ENCODE results near the gene MARCHF10.
A peak's percentile ranks its signal among the peaks of the same experiment; 100 is the strongest.
"Not testable (repeated sequence)": the region's sequence is repeated elsewhere in the genome, so short reads cannot be mapped to it uniquely, and the experiment has no call there.

MARCHF10 gene

DNA sequence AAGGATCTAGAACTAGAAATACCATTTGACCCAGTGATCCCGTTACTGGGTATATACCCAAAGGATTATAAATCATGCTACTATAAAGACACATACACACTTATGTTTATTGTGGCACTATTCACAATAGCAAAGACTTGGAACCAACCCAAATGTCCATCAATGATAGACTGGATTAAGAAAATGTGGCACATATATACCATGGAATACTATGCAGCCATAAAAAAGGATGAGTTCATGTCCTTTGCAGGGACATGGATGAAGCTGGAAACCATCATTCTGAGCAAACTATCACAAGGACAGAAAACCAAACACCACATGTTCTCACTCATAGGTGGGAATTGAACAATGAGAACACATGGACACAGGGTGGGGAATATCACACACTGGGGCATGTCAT is 22.1 kb downstream of the MARCHF10 start:
- DNase-seq: not testable (repeated sequence)

DNA sequence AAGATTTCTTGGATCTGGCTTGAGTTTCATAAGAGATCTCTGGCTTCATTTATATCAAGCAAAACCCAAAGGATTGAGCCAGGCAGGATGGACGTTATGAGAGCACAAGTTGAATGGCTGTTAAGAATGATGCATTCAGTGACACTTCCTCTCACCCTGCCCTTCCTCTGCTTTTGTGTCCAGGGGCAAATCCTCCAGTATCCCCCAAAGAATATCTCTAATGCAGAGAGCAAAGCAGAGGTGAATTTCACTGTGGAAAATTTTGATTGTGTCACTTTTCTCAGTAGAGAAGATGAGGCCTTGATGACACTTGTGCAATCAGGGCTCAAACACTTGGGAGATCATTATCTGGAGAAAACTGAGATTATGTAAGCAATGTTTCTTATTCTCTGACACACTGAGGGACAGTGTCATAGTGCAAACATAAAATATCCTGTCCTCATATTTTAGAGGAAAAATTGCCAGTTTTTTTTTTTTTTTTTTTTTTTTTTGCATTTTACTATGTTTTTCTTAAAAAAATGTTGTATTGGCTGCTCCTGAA is 25.3 kb downstream of the MARCHF10 start:
- no peak for DNase-seq

DNA sequence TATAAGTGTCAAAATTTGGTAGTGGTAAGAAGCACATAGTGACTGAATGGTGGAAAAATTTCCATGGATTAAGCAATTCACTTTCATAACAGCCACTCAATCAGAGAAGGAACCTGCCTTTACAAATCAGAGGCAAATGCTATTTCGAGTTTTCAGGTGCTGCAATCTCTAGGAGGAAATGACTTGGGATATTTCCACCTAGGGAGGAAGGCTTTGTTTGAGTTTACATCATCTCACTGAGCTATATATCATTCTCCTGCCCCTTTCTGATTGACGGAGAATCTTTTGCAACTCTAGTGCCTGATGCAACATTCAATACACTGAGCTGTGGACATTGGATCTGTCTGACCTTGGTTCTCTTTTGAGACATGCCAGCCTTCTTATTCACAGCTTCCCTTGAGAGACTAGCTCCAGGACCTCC is 26.3 kb downstream of the MARCHF10 start:
- no peak for DNase-seq

DNA sequence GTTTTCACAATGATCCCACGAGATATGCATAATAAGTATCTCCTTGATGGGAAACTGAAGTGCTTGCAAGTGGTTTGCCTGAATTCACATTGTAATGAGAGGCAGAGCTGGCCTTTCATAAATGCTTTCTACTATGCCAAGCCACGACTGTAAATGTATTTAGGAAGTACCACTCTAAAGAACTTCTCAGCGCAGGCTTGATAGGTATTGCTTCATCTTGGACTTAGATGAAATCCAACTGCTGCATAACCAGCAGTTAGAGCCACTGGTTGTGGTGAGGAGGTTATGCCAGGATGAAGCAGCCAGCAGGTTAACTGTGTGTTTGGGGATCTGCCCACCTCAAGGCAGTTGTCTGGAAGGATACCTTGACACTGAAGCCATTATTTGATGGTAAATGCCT is 26.8 kb downstream of the MARCHF10 start:
- DNase-seq: no peak

DNA sequence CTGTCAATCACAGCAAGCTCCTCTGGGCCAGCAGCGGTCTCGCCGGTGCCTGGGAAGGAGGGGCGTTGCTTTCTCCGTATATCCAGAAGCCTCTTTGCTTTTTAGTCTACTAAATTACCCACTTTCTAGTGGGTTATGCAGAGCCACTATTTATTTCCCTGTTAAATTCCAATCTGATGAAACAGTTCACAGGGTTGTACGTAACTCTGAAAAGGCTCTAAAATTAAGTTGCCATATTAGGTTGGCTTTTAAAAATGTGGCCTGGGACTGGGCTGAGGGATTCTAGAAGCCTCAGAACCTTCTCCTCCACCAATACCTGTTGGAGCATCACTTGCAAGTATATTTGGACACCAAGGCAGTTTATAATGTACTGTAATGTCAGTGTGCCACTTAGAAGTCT is 27.2 kb downstream of the MARCHF10 start:
- no peak for DNase-seq

DNA sequence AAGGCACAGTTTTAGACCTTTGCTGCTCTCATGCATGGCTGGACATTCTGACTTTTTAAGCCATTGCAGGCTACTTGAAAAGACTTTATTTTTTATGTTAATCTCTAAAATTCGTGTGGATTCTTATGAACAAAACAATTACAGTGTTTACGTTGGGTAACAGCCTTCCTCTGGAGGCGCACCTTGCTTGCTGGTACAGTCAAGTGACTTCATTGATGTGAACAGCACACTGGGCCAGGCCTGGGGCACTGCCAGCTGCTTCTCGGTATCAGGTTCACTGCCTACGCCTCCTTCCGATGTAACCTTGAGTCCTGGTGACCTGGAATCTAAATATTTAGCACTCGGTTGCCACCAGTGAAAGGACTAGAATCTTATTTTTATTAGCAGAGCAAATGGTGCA is 27.8 kb downstream of the MARCHF10 start:
- DNase-seq: no peak

DNA sequence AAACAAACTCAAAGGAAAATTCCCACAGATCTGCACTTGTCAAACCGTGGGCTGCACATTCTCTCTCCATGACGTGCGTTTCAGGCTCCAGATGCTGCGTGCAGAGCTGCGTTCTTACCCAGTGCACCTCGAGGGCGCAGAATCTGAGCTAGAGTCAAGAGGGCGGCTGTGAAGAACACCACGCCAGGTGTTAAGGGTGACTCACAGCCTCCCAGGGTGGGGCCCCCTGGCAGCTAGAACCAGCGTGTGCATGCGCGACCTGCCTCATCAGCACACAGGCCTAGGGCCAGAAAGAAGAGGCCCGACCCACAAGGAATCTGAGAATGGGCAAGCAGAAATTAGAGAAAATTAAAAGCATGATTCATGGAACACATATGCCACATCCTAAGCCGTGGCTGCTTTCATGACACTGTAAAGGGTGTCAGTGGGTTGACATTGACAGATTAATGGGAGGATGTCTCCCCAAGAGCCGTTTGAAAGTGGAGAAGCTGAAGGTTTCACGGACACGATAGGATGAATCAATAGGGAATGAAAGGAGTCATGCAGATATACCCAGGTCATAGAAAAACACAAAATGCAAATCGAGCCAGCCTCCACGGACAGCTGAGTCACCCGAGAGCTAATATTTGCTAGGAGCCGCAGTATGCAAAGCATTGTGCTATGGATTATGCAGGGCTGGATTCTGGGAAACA is 29.0 kb downstream of the MARCHF10 start:
- peak; percentile 84 for DNase-seq

DNA sequence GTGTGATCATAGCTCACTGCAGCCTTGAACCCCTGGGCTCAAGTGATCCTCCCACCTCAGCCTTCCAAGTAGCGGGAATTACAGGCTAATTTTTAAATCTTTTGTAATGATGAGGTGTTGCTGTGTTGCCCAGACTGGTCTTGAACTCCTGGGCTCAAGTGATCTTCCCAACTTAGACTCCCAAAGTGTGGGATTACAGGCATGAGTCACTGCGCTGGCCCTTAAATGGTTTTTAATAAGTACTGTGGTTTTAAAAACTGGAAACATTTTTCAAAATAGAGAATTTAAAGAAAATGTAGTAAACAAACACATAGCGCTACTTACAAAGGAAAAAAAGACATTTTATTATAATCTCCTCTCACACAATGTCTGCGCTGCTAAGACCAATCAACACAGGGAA is 32.2 kb downstream of the MARCHF10 start:
- DNase-seq: no peak

DNA sequence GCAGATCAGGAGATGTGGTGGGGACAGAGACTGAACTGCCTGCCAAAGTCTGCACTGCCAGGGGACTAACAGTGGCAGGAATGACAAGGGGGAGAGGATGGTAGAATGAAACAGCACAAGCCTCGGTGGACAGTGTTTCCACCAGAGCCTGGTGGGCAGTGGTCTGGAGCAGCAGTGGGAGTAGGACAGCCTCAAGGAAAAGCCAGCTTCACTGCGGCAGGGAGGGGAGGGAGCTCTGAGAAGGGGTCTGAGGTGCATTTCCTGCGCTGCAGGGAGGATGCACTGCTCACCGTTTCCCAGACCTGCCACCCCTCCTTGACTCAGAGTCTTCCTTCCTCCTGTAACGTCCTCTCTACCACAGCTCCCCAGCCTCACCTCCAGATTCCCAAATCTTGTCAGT is 33.8 kb downstream of the MARCHF10 start:
- no peak for DNase-seq

DNA sequence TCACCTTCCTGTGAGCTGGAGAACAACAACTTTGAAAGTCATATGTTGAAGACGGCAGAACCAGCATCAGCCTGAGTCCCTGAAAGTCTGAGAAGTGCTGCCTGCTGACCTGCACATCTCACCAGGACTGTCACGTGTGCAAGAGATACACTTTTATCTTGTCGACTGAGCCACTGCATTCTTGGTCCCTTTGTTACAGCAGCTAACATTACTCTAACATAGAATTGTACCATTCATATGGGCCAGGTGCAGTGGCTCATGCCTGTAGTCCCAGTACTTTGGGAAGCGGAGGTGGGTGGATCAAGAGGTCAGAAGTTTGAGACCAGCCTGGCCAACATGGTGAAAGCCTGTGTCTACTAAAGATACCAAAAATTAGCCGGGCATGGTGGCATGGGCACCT is 40.1 kb downstream of the MARCHF10 start:
- DNase-seq: no peak

DNA sequence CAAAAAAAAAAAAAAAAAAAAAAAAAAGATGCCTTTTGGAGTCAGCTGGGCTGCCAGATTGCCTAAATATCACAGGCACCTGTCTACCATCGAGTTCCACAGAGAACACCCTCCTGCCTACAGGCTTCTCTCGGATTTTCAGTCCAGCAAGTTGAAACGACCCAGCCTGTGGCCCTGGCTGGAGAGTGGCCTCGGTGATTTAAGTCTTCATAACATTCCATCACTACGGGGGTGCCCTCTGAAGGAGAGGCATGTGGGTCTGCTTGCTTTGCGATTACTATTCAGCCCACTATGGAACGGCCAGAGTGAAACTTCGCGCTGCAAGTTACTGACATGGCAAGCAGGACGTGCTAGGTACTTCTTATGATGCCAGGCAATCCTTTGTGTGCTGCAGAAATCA is 42.8 kb downstream of the MARCHF10 start:
- DNase-seq: no peak

DNA sequence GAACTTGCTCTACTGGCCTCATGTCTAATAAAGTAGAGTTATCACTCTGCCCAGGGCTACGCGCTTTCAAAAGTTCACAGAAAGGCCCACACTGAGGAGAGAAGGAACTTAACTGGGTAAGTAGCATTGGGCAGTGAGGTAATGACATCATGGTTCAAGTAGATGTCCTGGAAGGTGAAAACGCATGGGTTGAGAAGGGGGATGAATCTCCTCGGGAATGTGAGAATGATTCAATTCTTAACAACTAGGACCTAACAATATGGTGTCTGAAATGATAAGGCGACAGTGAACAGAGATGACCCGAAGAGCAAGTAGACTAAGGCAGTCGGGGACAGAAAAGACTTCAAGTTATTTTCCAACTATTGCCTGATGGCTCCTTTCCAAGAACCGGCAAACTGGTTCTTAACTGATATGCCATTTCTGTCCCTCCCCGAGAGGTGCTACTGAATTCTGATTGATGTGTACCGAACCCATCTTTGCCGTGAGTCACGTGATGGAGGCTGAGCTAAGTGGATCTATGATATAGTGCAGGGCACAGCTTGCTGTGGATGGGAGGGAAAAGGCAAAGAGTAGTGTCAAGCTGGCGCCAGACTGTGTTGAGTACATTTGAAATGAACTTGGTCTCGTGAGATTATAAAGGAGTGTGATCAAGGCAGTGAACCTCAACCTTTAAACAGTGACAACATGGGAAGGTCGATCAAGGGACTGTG is 44.1 kb downstream of the MARCHF10 start:
- DNase-seq: no peak

DNA sequence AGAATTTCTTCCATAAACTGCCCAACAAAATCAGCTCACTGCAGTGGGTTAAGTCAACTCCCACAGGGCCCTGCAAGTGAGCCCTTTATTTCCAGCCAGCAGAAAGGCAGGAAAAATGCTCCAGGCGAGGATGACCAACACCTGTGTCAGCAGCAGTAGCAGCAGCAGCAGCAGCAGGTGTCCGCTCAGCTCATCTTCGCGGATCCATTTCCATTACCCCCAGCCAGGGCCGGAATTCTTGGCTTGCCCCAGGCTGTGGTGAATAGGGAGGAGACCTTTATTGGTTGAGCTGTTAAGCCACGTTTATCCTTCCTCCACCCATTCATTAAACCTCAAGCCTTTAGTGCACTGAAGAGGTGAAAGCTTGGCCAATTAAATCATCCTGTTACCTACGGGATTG is 46.2 kb downstream of the MARCHF10 start:
- no peak for DNase-seq

DNA sequence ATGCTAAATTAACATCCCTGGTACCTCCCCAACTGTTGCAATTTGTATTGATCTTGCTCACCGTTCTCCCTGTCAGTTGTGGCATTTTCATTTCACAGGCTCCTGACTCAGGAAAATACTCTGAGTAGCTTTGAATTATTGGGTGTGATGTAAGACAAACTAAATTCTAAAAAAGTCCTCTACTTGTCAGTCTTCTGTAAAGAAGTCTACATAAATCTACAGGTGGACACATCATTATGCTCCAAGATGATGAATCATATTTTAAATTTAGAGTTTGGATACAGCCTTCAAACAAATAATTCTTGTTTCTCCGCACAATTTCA is 47.2 kb downstream of the MARCHF10 start:
- DNase-seq: no peak

DNA sequence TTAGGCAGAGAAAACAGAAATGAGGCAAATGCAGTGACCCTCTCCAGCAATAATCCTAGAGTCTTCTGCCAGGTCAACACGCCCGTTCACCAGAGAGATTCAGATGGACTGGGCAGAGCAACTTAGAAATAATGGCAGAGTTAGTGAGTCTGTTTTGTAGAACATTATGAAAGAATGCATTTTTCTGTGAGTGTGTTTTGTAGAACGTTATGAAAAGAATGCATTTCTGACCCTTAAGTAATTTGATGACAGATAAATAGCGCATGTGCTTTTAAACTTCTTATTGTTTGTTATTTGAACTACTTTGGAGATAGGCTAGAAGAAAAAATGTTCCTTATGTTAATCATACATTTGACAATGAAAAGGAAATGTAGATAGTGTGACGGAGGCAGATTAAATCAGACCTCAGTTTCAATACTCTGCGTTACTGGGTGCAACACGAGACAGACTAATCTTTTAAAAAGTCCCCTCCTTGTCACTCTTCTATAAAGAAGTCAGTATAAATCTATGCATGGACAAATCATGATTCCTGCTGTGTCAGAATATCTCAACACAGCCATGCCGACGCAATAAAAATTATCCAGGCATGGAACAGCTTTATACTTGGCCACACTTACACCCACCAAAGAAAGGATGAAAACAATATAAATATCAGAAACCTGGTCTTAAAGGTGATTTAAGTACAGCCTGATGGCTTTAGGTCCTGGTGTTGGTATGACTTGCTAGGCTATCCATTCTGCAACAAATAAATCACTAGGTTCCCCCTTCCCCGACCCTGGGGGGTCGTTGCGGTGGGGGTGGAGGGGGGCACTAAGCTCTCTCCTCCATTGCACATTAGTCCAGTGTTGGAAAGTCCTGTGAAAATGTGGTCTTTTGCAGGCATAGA is 47.8 kb downstream of the MARCHF10 start:
- no peak for DNase-seq

DNA sequence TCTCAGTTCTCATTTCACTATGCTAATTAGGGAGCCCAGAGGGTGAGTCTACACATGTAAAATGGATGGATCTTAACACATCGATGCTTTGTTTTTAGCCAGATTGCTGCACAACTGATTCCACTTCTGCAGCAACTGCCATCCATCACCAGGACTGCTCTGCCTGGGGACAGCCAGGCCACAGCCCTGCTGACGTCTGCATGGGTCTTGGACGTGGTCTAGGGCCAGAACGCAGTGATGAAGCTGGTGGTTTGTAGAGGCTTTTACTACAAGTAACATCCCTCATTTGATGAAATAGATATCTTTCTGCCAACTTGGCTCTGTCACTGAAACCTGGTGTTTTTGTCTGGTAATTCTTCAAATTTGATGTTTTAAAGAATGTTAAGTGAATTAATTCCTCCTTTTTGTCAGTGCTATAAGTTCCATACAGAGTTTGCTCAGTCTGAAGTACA is 50.6 kb downstream of the MARCHF10 start:
- no peak for DNase-seq

DNA sequence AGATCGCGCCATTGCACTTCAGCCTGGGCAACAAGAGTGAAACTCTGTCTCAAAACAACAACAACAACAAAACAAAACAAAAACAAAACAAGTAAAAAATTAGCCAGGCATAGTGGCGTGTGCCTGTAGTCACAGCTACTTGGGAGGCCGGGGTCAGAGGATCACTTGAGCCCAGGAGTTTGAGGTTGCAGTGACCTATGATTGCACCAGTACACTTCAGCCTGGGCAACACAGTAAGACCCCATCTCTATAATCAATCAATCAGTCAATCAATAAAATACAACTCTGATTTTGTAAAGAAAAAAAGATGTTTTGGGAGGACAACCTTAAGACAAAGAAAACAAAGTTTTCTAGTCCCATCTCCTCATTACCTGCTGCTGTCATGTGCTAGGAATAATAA is 51.9 kb downstream of the MARCHF10 start:
- no peak for DNase-seq

DNA sequence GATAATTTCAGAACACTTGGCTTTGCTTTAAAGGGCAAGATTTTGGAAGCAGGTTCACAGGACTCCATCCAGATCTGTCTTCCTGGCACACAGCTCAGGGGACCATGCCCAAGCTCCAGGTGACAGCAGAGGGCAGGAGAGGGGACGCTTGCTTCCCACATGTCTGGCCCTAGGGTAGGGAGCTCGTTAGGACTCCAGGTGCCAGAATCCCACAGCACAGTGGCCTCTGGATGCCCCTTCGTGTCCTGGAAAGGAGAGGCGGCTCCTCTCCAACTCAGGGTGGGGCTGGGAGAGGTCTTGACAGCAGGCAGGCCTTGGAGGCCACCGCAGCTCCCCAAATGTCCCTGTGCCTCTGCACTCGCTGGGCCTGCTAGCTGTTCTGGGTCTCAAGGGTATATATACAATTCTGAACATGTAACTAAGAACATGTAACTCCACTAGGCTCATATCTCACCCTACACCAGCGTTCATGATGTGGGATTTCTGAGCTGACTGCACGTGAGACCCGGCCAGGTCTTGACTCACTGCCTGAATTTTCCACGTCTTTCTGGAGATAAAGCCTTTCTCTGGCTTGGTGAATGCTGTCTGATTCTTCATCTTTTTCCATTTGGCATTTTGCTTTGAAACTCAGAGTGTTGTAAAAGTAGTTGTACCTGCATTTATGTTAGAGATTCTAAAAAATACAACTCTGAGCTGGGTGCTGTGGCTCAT is 52.8 kb downstream of the MARCHF10 start:
- no peak for DNase-seq

DNA sequence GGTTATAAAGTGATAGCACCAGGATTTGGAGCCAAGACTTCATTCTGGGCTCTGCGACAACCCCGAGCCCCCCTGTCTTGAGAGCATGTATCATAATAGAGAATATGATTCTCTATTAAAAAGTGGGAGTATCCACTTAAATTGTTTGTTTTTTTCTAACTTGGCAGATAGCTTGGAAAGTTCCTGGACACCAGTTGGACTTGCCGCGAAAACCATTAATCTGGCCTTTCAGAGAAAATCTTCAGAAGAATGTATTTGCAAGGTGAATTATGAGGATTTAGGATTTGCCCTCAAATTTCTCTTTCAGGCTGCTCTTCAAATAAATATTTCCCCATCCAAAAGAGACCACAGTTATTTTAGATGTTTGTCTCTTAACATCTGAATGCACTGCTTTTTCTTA is 53.5 kb downstream of the MARCHF10 start:
- DNase-seq: no peak

DNA sequence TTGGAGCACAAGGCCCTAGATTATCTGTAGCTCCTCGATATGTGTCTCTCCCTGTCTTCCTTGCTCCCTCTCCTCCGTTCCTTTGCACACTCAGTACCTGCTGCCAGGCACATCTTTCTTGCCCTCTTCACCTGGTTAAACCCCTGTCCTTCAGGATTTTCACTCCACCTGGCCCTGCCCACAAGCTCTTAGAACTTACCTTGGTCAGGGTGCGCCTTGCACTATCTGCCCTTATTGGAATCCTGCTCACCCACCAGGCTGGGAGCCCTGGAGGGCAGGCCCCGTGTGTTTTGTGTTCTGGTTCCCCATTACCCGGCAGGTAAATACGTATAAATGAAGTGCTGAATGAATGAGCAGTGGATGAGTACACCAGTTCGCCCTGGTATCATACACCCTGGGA is 54.6 kb downstream of the MARCHF10 start:
- DNase-seq: no peak

DNA sequence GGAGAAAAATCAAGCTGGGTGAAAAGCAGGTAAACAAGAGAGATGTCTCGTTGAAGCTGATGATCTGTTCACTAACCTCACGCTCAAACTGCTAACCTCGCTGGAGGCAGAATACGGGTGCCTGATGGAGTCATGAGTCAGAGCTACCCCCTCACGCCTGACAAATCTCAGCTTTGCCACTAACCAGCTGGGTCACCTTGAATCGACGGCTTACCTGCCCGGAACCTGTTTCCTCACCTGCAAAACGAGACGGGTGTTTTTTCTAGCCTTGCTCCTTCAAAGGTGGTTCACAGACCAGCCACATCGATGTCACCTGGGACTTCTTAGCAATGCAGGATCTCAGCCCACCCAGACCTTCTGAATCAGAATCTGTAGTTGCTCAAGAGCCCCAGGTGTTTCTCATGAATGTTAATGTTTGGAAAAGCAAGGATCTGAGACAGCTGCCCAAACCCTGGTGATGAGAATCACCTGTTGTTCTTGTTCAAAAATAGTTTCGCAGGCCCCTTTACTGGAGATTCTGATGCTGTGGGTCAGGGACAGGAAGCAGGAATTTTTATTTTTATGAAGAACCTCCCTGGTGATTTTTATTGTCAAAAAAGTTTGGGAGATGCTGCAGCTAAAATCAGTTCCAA is 56.9 kb downstream of the MARCHF10 start:
- no peak for DNase-seq

DNA sequence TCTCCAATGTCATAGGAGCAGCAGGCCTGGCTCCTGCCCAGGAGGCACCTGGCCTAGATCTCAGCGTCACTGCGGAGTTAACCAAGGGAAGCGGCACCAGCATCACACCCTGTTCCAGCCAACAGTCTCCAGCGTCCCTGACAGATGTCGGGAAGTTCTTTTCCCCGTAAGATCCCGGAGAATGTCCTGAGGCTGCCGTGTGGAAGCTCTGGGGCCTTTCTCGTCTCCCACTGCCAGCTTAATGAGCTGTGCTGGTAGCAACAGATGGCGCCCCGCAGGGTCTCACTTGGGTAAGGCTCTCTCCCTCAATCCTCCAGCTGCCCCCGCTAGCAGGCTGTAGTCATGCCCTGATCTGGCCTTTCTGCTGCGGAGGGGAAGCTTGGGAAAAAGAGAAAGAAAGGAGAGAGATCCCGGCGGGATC is 57.5 kb downstream of the MARCHF10 start:
- peak; percentile 98 for DNase-seq
